NB4 (cell line): ENCODE measurements around the gene ARL16.

Experiments
- DNase-seq: peaks from one replicate; pipeline ENCODE4 v3.0.0; 2010; ENCODE audit warnings: low read depth
- H3K4me3 ChIP-seq: one replicate; pipeline ENCODE4 v1.5.1; 2011; ENCODE audit warnings: mild to moderate bottlenecking, low read depth, low read length, moderate library complexity
- CTCF ChIP-seq: IDR thresholded peaks from one replicate; pipeline ENCODE4 v1.5.1; 2012; ENCODE audit warnings: low read depth, low read length
- MAX ChIP-seq: IDR thresholded peaks from 2 replicates; pipeline ENCODE4 v1.6.1; 2011; ENCODE audit warnings: low read depth, low read length
- MYC ChIP-seq: IDR thresholded peaks from 2 replicates; pipeline ENCODE4 v1.6.1; 2011; ENCODE audit warnings: low read depth, low read length
- POLR2A ChIP-seq: IDR thresholded peaks from 2 replicates; pipeline ENCODE4 v1.6.1; 2011; ENCODE audit warnings: mild to moderate bottlenecking; ENCODE audit not compliant: insufficient read length; ENCODE audit errors: extremely low read depth

Gene ARL16

GRCh38 chr17:81672504-81672903, 11.1 kb downstream of the ARL16 start:
- TF ChIP-seq POLR2A (no peak), MAX (no peak), MYC (no peak)
- DNase-seq = no peak
- H3K4me3 ChIP-seq = no peak overlapping the region

GRCh38 chr17:81667754-81668153, 15.8 kb downstream of the ARL16 start:
- H3K4me3 ChIP-seq = peak overlapping the region; percentile 53
- TF ChIP-seq CTCF (peak; percentile 11), MYC (no peak), POLR2A (no peak)
- peak; percentile 62 for DNase-seq

GRCh38 chr17:81666342-81667191, 17.0 kb downstream of the ARL16 start, which contains the start of the genes CCDC137 and OXLD1:
TSS of gene CCDC137 (plus strand) at chr17:81666737. CDS start at chr17:81666767, 30 bp downstream.
TSS of gene OXLD1 (minus strand) at chr17:81666605. CDS start at chr17:81666577, 28 bp downstream.
- peak within 1 kb of the TSS; percentile 94 for H3K4me3 ChIP-seq
- TF ChIP-seq MYC (peak; percentile 87), MAX (peak; percentile 78), CTCF (no peak), POLR2A (peak; percentile 93)
- DNase-seq = peak; percentile 98

GRCh38 chr17:81666092-81666341, 17.6 kb downstream of the ARL16 start:
- TF ChIP-seq POLR2A (no peak), MAX (no peak), CTCF (no peak), MYC (no peak)
- no peak for DNase-seq
- H3K4me3 ChIP-seq = peak overlapping the region; percentile 94

- no peak for TF ChIP-seq CTCF
- TF ChIP-seq MAX = peak; percentile 79
- peak; percentile 30 for TF ChIP-seq POLR2A
- TF ChIP-seq MYC = peak; percentile 85
- H3K4me3 ChIP-seq = peak overlapping the region; percentile 94
- DNase-seq = peak; percentile 66
These were observed 18.1 kb downstream of the ARL16 start for GRCh38 chr17:81665205-81666091.

GRCh38 chr17:81664051-81664470, 19.5 kb downstream of the ARL16 start:
- TF ChIP-seq MYC (no peak), MAX (no peak), POLR2A (no peak), CTCF (no peak)
- no peak overlapping the region for H3K4me3 ChIP-seq
- DNase-seq = no peak
